Left ventricle myocardium inferior (tissue), 1 donor: ENCODE data around the gene ASCC1. TPM values are rescaled to one million over a fixed set of nuclear protein-coding genes. Genes with fewer than 3 reads are reported as not detected.

ENCODE experiments used
- DNase-seq: peaks from one replicate; pipeline ENCODE4 v3.0.0-alpha.2; 2020
- H3K27ac ChIP-seq: fragments of 200-600 bp; replicated peaks from 2 replicates; pipeline ENCODE4 v1.8.0; 2021
- H3K27me3 ChIP-seq: fragments of 200-600 bp; 2 replicates; pipeline ENCODE4 v1.8.0; 2021; ENCODE audit warnings: low read depth
- H3K36me3 ChIP-seq: fragments of 200-600 bp; 2 replicates; pipeline ENCODE4 v1.8.0; 2021
- H3K4me1 ChIP-seq: fragments of 200-600 bp; 2 replicates; pipeline ENCODE4 v1.8.0; 2021
- H3K4me3 ChIP-seq: fragments of 200-600 bp; 2 replicates; pipeline ENCODE4 v1.8.0; 2021; ENCODE audit warnings: mild to moderate bottlenecking, moderate library complexity
- H3K9me3 ChIP-seq: fragments of 200-600 bp; replicated peaks from 2 replicates; pipeline ENCODE4 v1.8.0; 2021
- intact Hi-C: fragments of 100-400 bp; cut with micrococcal nuclease; formaldehyde crosslinking; loops from one replicate; pipeline ENCODE4 v1.11.0; 2022
- total RNA-seq: library from RNA; stranded (reverse); fragmentation: NEBNext Ultra II Directional; extraction: Animal tissue kit (Norgen Biotek cat#: 25700); gene quantifications from one replicate; pipeline ENCODE4 v1.2.1, GENCODE V29; 2021
- TF ChIP-seq, protein P1 (sequence below): fragments of 200-600 bp; IDR thresholded peaks from 2 replicates; pipeline ENCODE4 v1.8.0; 2021; ENCODE audit warnings: antibody characterized with exemption, mild to moderate bottlenecking, borderline replicate concordance
- donor health status: DM: no; HTN: yes; CAD: no; lungs with severe emphysema.

Gene ASCC1
- total RNA-seq, 1 donor from 2014 or later = 37.0 TPM

DNA sequence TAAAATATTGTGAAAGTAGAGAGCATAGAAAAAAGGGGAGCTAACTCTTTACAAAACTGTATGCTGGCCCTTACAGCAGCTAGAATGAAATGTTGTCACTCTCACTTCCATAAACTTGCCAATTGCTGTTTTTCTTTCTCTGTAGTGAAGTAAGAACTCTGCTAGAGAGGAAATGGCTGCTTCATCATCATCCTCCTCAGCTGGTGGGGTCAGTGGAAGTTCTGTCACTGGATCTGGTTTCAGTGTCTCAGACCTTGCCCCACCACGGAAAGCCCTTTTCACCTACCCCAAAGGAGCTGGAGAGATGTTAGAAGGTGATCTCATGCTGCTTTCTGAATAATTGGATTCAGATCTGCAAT, 7.6 kb upstream of the ASCC1 start:
- Histone ChIP-seq H3K9me3 (no peaks in the 10 kb centered on the region), H3K4me1 (peaks cover 68% of the 10 kb centered on the region), H3K27ac (peak overlapping the region; percentile 74), H3K4me3 (peak overlapping the region; percentile 44), H3K27me3 (no peaks in the 10 kb centered on the region), H3K36me3 (peaks cover 53% of the 10 kb centered on the region)
- no peak for DNase-seq
- intact Hi-C loops = no loop called here
- TF ChIP-seq, protein P1, sequence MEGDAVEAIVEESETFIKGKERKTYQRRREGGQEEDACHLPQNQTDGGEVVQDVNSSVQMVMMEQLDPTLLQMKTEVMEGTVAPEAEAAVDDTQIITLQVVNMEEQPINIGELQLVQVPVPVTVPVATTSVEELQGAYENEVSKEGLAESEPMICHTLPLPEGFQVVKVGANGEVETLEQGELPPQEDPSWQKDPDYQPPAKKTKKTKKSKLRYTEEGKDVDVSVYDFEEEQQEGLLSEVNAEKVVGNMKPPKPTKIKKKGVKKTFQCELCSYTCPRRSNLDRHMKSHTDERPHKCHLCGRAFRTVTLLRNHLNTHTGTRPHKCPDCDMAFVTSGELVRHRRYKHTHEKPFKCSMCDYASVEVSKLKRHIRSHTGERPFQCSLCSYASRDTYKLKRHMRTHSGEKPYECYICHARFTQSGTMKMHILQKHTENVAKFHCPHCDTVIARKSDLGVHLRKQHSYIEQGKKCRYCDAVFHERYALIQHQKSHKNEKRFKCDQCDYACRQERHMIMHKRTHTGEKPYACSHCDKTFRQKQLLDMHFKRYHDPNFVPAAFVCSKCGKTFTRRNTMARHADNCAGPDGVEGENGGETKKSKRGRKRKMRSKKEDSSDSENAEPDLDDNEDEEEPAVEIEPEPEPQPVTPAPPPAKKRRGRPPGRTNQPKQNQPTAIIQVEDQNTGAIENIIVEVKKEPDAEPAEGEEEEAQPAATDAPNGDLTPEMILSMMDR = no peak

DNA sequence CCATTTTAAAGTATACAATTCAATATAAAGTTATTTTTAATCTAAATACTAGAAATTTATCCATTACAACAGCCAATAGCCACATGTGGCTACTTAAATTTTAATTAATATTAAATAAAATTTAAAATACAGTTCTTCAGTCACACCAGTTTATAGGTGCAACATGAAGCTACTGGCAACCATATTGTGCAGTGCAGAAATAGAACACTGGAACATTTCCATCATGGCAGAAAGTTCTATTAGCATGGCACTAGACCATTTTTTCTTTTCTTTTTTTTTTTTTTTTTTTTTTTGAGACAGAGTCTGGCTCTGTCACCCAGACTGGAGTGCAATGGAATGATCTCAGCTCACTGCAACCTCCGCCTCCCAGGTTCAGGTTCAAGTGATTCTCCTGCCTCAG, 5.2 kb upstream of the ASCC1 start:
- TF ChIP-seq, protein P1 = no peak
- intact Hi-C loops = no loop called here
- DNase-seq = no peak
- Histone ChIP-seq H3K27ac (peak overlapping the region; percentile 74), H3K36me3 (peaks cover 41% of the 10 kb centered on the region), H3K4me3 (no peak overlapping the region), H3K27me3 (no peaks in the 10 kb centered on the region), H3K4me1 (peaks cover 80% of the 10 kb centered on the region), H3K9me3 (no peaks in the 10 kb centered on the region)

DNA sequence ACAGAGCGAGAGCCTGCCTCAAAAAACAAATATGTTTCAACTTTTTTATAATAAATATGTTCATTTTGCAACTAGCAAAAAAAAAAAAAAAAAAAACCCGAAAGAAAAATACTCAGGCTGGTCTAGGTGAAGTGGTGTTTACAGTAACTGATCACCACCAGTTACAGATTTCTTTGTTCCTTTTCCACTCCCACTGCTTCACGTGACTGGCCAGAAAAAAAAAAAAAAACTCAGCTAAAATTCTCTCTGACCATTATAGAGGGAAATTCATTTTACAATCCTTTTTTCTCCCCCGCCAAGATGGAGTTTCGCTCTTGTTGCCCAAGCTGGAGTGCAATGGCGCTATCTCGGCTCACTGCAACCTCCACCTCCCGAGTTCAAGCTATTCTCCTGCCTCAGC, 4.6 kb upstream of the ASCC1 start:
- Histone ChIP-seq H3K27me3 (no peaks in the 10 kb centered on the region), H3K4me3 (no peak overlapping the region), H3K36me3 (peaks cover 35% of the 10 kb centered on the region), H3K4me1 (peaks cover 81% of the 10 kb centered on the region), H3K9me3 (no peaks in the 10 kb centered on the region), H3K27ac (peak overlapping the region; percentile 74)
- intact Hi-C loops = no loop called here
- no peak for DNase-seq
- TF ChIP-seq, protein P1 = no peak

DNA sequence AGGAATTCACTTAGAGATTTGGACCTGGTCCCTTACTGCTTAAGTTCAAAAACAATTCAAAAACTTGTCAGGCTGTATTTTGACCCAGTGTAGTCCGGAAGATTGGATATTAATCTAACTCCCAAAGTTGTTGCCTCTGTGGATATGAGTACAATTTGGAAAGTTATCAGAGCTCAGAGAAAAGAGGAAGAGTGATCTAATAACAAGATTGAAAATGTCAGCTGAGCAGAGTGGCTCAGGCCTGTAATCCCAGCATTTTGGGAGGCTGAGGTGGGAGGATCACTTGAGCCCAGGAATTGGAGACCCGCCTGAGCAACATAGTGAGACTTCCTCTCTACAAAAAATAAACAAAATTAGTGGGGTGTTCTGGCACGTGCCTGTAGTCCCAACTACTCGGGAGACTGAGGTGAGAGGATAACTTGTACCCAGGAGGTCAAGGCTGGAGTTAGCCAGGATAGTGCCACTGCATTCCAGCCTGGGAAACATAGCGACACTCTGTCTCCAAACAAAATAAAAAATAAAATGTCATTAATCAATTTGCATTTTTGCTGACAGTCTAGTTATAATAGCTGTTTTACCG, 3.2 kb upstream of the ASCC1 start:
- peaks cover 22% of the 10 kb centered on the region for H3K36me3 ChIP-seq
- no peak overlapping the region for H3K4me3 ChIP-seq
- peak overlapping the region; percentile 98 for H3K27ac ChIP-seq
- TF ChIP-seq, protein P1 = no peak
- intact Hi-C loops = no loop called here
- H3K27me3 ChIP-seq = no peaks in the 10 kb centered on the region
- DNase-seq = no peak
- no peaks in the 10 kb centered on the region for H3K9me3 ChIP-seq
- peaks cover 85% of the 10 kb centered on the region for H3K4me1 ChIP-seq

DNA sequence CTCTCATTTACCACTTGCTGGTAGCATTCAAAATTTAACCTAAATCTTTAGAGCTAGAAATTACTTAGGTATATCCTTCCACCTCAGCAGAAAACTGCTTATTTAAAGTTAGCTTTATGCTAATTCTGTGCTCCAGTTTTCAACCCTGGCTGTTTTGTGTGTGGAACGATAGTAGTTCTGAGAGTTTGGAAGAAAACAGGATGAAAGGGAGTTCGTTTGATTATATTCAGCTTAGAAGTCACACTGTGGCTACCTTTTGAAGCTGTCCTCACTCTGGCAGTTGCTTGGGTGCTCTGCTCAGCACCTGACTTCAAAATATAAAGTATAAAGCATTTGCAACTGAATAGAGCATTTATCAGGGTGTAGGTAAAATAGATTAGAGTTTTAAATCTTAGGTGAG, 2.6 kb upstream of the ASCC1 start:
- peaks cover 83% of the 10 kb centered on the region for H3K4me1 ChIP-seq
- H3K9me3 ChIP-seq = no peaks in the 10 kb centered on the region
- no peak for DNase-seq
- TF ChIP-seq, protein P1 = no peak
- H3K4me3 ChIP-seq = peak overlapping the region; percentile 69
- intact Hi-C loops = no loop called here
- H3K36me3 ChIP-seq = peaks cover 17% of the 10 kb centered on the region
- H3K27me3 ChIP-seq = no peaks in the 10 kb centered on the region
- H3K27ac ChIP-seq = peak overlapping the region; percentile 98
